ENCODE data around the gene KRT38. TPM values are rescaled to one million over a fixed set of nuclear protein-coding genes. Genes with fewer than 3 reads are reported as not detected.
A peak's percentile ranks its signal among the peaks of the same experiment; 100 is the strongest.

Gene KRT38
- total and polyA plus RNA-seq, 7 donors = 0.03 TPM; not detected in 6

DNA sequence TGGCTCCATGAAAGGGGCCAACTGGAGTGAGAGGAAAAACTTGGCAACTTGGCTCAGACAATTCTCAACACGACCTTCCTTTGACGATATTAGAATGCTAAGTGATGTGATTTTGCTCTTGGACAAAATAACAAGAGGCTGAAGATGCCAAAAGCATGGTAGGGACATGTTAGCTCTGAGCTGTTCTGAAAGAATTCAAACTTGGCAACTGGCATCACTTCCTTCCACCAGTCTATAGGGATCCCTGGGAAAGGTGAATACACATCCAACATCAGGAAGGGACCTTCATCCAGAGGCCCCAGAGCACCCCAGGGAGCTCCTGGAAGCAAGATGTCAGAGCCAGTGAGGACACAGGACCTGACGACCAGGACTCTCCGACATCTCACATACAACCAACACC lies 20.6 kb downstream of the KRT38 start:
- peaks cover 0 to 2% (median 0%) of the 10 kb centered on the region in 3 donors for H3K27me3 ChIP-seq (ENCODE audit: insufficient read depth in 3 of 3, low read length in 2 of 3)
- 42 to 54% (median 50%) methylated on average over 4 of the region's 4 CpGs for WGBS, 3 donors
- H3K4me3 ChIP-seq = no peak overlapping the region
- DNase-seq (no peak), ATAC-seq (no peak)
- H3K27ac ChIP-seq = no peak overlapping the region
- H3K4me1 ChIP-seq = peaks cover 5% of the 10 kb centered on the region
- H3K9me3 ChIP-seq = no peaks in the 10 kb centered on the region
- no peaks in the 10 kb centered on the region for H3K36me3 ChIP-seq (ENCODE audit: insufficient read depth in 1 of 2, low read depth in 1 of 2)
- intact Hi-C loops (cut with DNase I) = no loop called here
- TF ChIP-seq CTCF (IDR thresholded peaks at IDR 0.05) = no peak

DNA sequence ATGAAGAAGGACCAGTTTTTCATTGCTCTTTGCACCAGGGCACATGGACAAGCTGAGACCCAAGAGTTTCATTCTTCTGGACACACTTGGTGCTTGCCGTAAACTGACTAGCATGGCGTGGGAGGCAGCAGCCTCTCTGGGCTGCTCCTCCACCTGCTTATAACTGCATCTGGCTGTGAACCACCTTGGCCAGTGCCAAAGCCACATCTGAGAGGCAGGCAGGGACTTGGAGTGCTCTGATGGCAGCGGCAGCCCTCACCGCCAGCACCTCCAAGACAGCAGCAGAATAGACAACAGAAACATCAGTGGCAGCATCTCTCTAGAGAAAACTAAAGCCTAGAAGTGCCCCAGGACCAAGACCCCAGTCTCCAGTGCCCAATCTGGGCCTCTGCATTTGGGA lies 21.1 kb downstream of the KRT38 start:
- TF ChIP-seq CTCF (IDR thresholded peaks at IDR 0.05) = no peak
- H3K36me3 ChIP-seq (ENCODE audit: insufficient read depth in 1 of 2, low read depth in 1 of 2) = no peaks in the 10 kb centered on the region
- H3K4me3 ChIP-seq = no peak overlapping the region
- intact Hi-C loops (cut with DNase I) = loop anchor here in 1 of 2 donors (10.0 kb wide), 1 partner anchor 225 kb away; no protein-coding TSS in a partner anchor
- ATAC-seq (peak in 3 of 4 donors; percentile 62 to 78 (median 70)), DNase-seq (no peak)
- H3K27me3 ChIP-seq (ENCODE audit: insufficient read depth in 3 of 3, low read length in 2 of 3) = peaks cover 0 to 2% (median 0%) of the 10 kb centered on the region in 3 donors
- H3K4me1 ChIP-seq = peaks cover 5% of the 10 kb centered on the region
- no peak overlapping the region for H3K27ac ChIP-seq
- 37 to 70% (median 43%) methylated on average over 4 of the region's 4 CpGs for WGBS, 3 donors
- no peaks in the 10 kb centered on the region for H3K9me3 ChIP-seq

DNA sequence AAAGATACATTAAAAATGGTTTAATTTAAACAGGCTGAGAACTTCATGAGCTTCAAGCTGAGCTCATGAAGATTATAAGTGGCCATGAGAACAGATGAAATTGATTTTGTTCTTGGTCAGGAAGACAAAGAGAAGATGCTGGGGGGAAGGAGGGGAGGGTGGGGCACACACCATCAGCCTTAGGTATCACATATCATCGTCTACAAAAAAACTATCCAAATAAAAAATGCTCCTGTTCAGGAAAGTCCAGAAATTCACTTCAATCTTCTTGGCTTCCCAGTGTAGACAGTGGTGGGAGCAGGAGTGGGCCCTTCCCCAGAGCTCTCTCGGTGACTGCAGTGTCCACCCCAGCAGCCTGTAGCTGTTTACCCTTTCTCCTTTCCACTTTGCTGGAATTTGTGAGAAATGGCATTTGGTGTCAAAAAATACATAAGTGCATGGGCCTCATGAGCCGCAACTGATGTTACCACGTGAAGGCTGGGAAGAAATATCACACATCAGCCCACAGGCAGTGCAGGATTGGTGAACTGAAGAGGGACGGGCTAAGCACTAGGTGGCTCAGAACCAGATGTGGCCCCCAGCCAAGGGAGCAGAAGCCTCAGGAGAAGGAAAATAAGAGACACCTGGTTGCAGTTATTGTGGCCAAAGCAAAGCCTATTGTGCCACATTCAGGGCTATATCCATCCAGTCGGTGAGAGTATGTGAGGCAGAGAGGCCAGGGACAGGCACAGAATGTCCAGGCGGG lies 22.5 kb downstream of the KRT38 start:
- Histone ChIP-seq H3K27ac (no peak overlapping the region), H3K27me3 (ENCODE audit: insufficient read depth in 3 of 3, low read length in 2 of 3) (peaks cover 0 to 2% (median 0%) of the 10 kb centered on the region in 3 donors), H3K4me3 (no peak overlapping the region), H3K9me3 (no peaks in the 10 kb centered on the region), H3K4me1 (peaks cover 5% of the 10 kb centered on the region), H3K36me3 (ENCODE audit: insufficient read depth in 1 of 2, low read depth in 1 of 2) (no peaks in the 10 kb centered on the region)
- ATAC-seq (no peak), DNase-seq (no peak)
- 87 to 88% (median 88%) methylated on average over 7 of the region's 7 CpGs for WGBS, 3 donors
- intact Hi-C loops (cut with DNase I) = loop anchor here in 1 of 2 donors (10.0 kb wide), 1 partner anchor 227 kb away; no protein-coding TSS in a partner anchor
- no peak for TF ChIP-seq CTCF (IDR thresholded peaks at IDR 0.05)

GRCh38 chr17:41417576-41418015 lies 23.2 kb downstream of the KRT38 start:
- 52 to 56% (median 56%) methylated on average over 4 of the region's 4 CpGs for WGBS, 3 donors
- Histone ChIP-seq H3K36me3 (ENCODE audit: insufficient read depth in 1 of 2, low read depth in 1 of 2) (no peaks in the 10 kb centered on the region), H3K9me3 (no peaks in the 10 kb centered on the region), H3K4me3 (no peak overlapping the region), H3K4me1 (peaks cover 5% of the 10 kb centered on the region), H3K27me3 (ENCODE audit: insufficient read depth in 3 of 3, low read length in 2 of 3) (peaks cover 0 to 2% (median 0%) of the 10 kb centered on the region in 3 donors), H3K27ac (no peak overlapping the region)
- ATAC-seq (no peak), DNase-seq (no peak)
- intact Hi-C loops (cut with DNase I) = loop anchor here in 1 of 2 donors (10.0 kb wide), 1 partner anchor 227 kb away; no protein-coding TSS in a partner anchor
- peak; percentile 13 for TF ChIP-seq CTCF (IDR thresholded peaks at IDR 0.05)
